HL-60 (cell line): ENCODE results near the gene NXPH4.

Source experiments
- DNase-seq, 2 experiments: peaks; one replicate each; pipeline ENCODE4 v3.0.0-alpha.2; 2010 to 2020; ENCODE audit warnings: low read depth in 1 of 2, low spot score in 1 of 2
- H3K27ac ChIP-seq: fragments of 250-450 bp; sonication (Bioruptor Pico); replicated peaks from 2 replicates; pipeline ENCODE4 v1.5.1; 2020; ENCODE audit warnings: mild to moderate bottlenecking, moderate library complexity
- H3K27me3 ChIP-seq: fragments of 250-450 bp; sonication (Bioruptor Pico); 2 replicates; pipeline ENCODE4 v1.5.1; 2021; ENCODE audit warnings: mild to moderate bottlenecking, moderate library complexity; ENCODE audit not compliant: insufficient read depth, poor library complexity, severe bottlenecking
- H3K4me3 ChIP-seq: replicated peaks from 2 replicates; pipeline ENCODE4 v1.5.1; 2011; ENCODE audit warnings: mild to moderate bottlenecking, control low read depth, low read length; ENCODE audit not compliant: insufficient read depth
- CTCF ChIP-seq: IDR thresholded peaks from one replicate; pipeline ENCODE4 v1.5.1; 2011; ENCODE audit warnings: low read length, control low read depth, inconsistent platforms; ENCODE audit not compliant: insufficient read depth
- GABPA ChIP-seq: IDR thresholded peaks from 2 replicates; pipeline ENCODE4 v1.6.1; 2012; ENCODE audit warnings: low read depth
- POLR2AphosphoS5 ChIP-seq: IDR thresholded peaks from 2 replicates; pipeline ENCODE4 v1.6.1; 2012; ENCODE audit warnings: low read depth
- REST ChIP-seq: IDR thresholded peaks from 2 replicates; pipeline ENCODE4 v1.6.1; 2012; ENCODE audit warnings: low read depth; ENCODE audit not compliant: insufficient replicate concordance
- SPI1 ChIP-seq: IDR thresholded peaks from 2 replicates; pipeline ENCODE4 v1.6.1; 2012; ENCODE audit warnings: low read depth, mild to moderate bottlenecking, borderline replicate concordance

NXPH4 gene

GRCh38 chr12:57241402-57242310 lies 25.1 kb downstream of the NXPH4 start:
- DNase-seq: no peak
- TF ChIP-seq SPI1 (no peak), REST (no peak), POLR2AphosphoS5 (no peak), CTCF (no peak), GABPA (no peak)
- no peak overlapping the region for H3K27ac ChIP-seq
- H3K4me3 ChIP-seq: no peak overlapping the region
- H3K27me3 ChIP-seq: peaks cover 23% of the 10 kb centered on the region

- Histone ChIP-seq H3K27me3 (peaks cover 23% of the 10 kb centered on the region), H3K27ac (no peak overlapping the region), H3K4me3 (no peak overlapping the region)
- TF ChIP-seq REST (no peak), GABPA (no peak), CTCF (no peak)
- no peak for DNase-seq
Measured at GRCh38 chr12:57242329-57242690, 25.7 kb downstream of the NXPH4 start.

GRCh38 chr12:57242691-57243454 lies 26.3 kb downstream of the NXPH4 start:
- Histone ChIP-seq H3K27ac (no peak overlapping the region), H3K27me3 (peaks cover 23% of the 10 kb centered on the region), H3K4me3 (peak overlapping the region; percentile 31)
- TF ChIP-seq REST: no peak
- peak; percentile 44 for TF ChIP-seq CTCF
- peak in 1 of 2 experiments; percentile 52 for DNase-seq
